D721Med (cell line): ENCODE data around the gene ROR2.
"Not testable (repeated sequence)": the region's sequence is repeated elsewhere in the genome, so short reads cannot be mapped to it uniquely, and the experiment has no call there.

ENCODE experiments used
- DNase-seq: peaks from one replicate; pipeline ENCODE4 v3.0.0; 2011; ENCODE audit warnings: low spot score; ENCODE audit not compliant: insufficient read length
- FAIRE-seq: peaks from 2 replicates; lab custom pipeline; 2011; peaks lifted over from hg19 to GRCh38; lab: Jason Lieb, UNC
- CTCF ChIP-seq: IDR thresholded peaks from 2 replicates; pipeline ENCODE4 v1.5.1; 2012; ENCODE audit warnings: mild to moderate bottlenecking, control low read depth; ENCODE audit not compliant: insufficient read depth; ENCODE audit errors: missing control alignments

Gene ROR2

GRCh38 chr9:91978740-91979414 is 28.8 kb upstream of the ROR2 start:
- DNase-seq (no peak), FAIRE-seq (no peak)
- TF ChIP-seq CTCF, result peak; percentile 57

DNA sequence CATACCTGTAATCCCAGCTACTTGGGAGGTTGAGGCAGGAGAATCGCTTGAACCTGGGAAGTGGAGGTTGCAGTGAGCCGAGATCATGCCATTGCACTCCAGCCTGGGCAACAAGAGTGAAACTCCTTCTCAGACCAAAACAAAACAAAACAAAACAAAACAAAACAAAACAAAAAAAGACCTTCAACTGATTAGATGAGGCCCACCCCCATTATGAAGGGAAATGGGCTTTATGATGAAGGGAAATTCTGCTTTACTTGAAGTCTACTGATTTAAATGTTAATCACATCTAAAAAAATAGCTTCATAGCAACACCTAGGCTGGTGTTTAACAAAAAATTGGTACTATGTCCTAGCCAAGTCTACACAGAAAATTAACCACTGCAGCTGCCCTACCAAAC is 25.2 kb upstream of the ROR2 start:
- not testable (repeated sequence) for DNase-seq, FAIRE-seq

DNA sequence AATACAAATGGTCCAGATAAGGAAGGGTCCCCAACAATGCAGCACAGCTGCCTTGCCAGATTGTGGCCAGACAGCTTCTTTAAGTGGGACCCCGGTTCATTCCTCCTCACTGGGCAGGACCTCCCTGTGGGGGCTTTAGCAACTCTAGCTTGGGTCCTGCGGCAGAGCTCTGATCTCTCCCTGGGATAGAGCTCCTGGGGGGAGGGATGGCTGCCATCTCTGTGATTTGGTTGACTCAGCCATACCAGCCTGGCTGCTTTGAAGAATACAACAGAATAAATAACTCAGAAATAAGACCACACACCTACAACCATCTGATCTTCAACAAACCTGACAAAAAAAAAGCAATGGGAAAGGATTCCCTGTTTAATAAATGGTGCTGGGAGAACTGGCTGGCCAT is 22.7 kb upstream of the ROR2 start:
- FAIRE-seq, result no peak
- DNase-seq, result no peak
- TF ChIP-seq CTCF, result no peak

DNA sequence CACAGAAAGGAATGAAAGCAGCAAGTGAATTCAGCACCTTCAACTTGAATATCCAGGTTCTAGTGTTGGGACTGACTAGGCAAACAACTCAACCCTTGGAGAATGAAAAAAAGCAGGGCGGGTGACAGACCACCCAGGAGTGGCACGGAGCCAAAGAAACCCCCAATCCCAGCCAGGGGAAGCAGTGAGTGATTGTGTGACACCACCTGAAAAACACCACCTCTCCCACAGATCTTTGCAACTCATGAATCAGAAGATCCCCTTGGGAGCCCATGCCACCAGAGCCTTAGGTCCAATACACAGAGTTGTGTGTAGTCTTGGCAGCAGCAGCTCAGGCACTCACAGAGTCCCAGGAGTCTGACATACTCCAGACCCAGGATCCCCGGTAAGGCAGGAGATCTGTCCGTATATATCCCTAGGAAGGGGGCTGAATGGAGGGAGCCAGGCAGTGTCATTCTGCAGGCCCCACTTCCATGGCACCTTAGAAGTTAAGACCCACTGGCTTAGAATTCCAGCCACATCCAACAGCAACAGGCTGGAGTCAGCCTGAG is 22.1 kb upstream of the ROR2 start:
- no peak for TF ChIP-seq CTCF
- FAIRE-seq, result no peak
- DNase-seq, result no peak

DNA sequence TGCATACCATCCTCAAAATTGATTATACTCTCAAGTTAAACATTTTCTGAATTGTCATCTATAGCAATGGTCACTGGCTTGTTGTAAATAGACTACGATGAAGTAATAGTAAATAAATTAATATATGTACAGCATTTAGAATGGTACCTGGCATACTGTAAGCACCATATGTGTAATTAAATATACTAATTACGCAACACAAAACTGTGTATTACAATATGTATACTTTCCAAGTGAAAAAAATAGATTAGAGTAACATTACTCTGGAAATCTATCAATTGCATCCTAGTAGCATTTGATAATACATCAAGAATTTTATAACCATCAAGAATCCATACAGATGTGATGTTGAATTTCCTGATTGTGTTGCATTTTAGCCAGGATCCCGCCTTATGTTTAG is 17.2 kb upstream of the ROR2 start:
- no peak for TF ChIP-seq CTCF
- DNase-seq (no peak), FAIRE-seq (no peak)

GRCh38 chr9:91966503-91966902 is 16.5 kb upstream of the ROR2 start:
- no peak for TF ChIP-seq CTCF
- DNase-seq (no peak), FAIRE-seq (no peak)

GRCh38 chr9:91963711-91964240 is 13.7 kb upstream of the ROR2 start:
- no peak for DNase-seq
- no peak for TF ChIP-seq CTCF
- no peak for FAIRE-seq

DNA sequence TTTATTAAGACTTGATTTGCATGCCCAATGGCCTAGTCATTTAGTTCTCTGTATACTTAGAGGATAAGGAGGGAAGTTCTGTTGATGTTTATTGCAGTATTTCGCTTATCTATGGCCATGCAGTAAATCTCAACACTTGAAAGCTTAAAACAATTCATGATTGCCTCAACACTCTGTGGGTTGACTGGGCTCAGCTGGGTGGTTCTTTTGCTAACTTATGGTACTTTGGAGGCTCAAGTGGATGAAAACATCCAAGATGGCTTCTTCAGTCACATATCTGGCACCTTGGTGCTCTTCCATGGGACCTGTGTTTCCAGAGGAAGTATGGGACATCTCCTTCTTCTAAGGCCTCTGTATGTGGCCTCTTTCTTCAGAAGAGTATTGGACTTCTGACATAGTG is 10.3 kb upstream of the ROR2 start:
- TF ChIP-seq CTCF, result no peak
- DNase-seq (no peak), FAIRE-seq (no peak)
